A673 (cell line): ENCODE results near the gene PRKG1. TPM values are rescaled to one million over a fixed set of nuclear protein-coding genes. Genes with fewer than 3 reads are reported as not detected.

Experiments used
- BruUV-seq: library from RNA; stranded (reverse); fragments of 400-500 nt; replicated peaks from 2 replicates; lab custom pipeline; 2021; lab: Mats Ljungman, UMichigan
- CTCF ChIA-PET: fragments of 300-600 bp; sonication (Branson Sonifier 250); formaldehyde crosslinking; loops from one replicate; lab custom pipeline; 2022; ENCODE audit warnings: antibody characterized with exemption; lab: Charles Lee
- POLR2A ChIA-PET: fragments of 300-600 bp; sonication (Branson Sonifier 250); formaldehyde crosslinking; loops from one replicate; lab custom pipeline; 2022; ENCODE audit warnings: antibody characterized with exemption; ENCODE audit not compliant: low non-redundant PET; lab: Charles Lee
- DNase-seq: peaks from one replicate; pipeline ENCODE4 v3.0.0-alpha.2; 2015; ENCODE audit warnings: low spot score
- H3K27ac ChIP-seq: fragments of 200-600 bp; sonication (generic); 2 replicates; pipeline ENCODE4 v1.5.1; 2016; ENCODE audit warnings: mixed run types, low read depth, mild to moderate bottlenecking, mixed read lengths, antibody characterized with exemption, low read length; ENCODE audit not compliant: poor library complexity, severe bottlenecking
- H3K27me3 ChIP-seq: fragments of 200-600 bp; sonication (generic); replicated peaks from 2 replicates; pipeline ENCODE4 v1.6.1; 2017; ENCODE audit warnings: mixed run types, low read depth, mild to moderate bottlenecking, mixed read lengths, antibody characterized with exemption, low read length; ENCODE audit not compliant: insufficient read depth, poor library complexity
- H3K36me3 ChIP-seq: fragments of 200-600 bp; sonication (generic); 2 replicates; pipeline ENCODE4 v1.6.1; 2016; ENCODE audit warnings: mixed run types, mild to moderate bottlenecking, mixed read lengths, antibody characterized with exemption, low read length; ENCODE audit not compliant: insufficient read depth, poor library complexity, severe bottlenecking
- H3K4me1 ChIP-seq: fragments of 200-600 bp; sonication (generic); 2 replicates; pipeline ENCODE4 v1.6.1; 2017; ENCODE audit warnings: mixed run types, mild to moderate bottlenecking, mixed read lengths, antibody characterized with exemption, low read length; ENCODE audit not compliant: insufficient read depth, poor library complexity, severe bottlenecking
- H3K4me3 ChIP-seq: fragments of 200-600 bp; sonication (generic); 2 replicates; pipeline ENCODE4 v1.5.1; 2016; ENCODE audit warnings: low read depth, mixed run types, mild to moderate bottlenecking, mixed read lengths, low read length; ENCODE audit not compliant: poor library complexity, severe bottlenecking
- H3K9me3 ChIP-seq: fragments of 200-600 bp; sonication (generic); 2 replicates; pipeline ENCODE4 v1.6.1; 2016; ENCODE audit warnings: mixed run types, low read depth, mild to moderate bottlenecking, mixed read lengths, antibody characterized with exemption, low read length; ENCODE audit not compliant: poor library complexity, severe bottlenecking
- CTCF ChIP-seq: fragments of 300-800, 200-600 bp; sonication (generic); conservative IDR thresholded peaks from 2 replicates; pipeline ENCODE4 v1.5.1; 2017; ENCODE audit warnings: low read depth, mild to moderate bottlenecking, antibody characterized with exemption, low read length, moderate library complexity, mixed read lengths
- EZH2 ChIP-seq: fragments of 200-600 bp; sonication (generic); IDR thresholded peaks from 2 replicates; pipeline ENCODE4 v1.6.1; 2017; ENCODE audit warnings: borderline replicate concordance, low read depth, mild to moderate bottlenecking, mixed read lengths, antibody characterized with exemption, low read length; ENCODE audit not compliant: poor library complexity, severe bottlenecking
- intact Hi-C: fragments of 100-400 bp; cut with micrococcal nuclease; formaldehyde crosslinking; loops from one replicate; pipeline ENCODE4 v1.10.0; 2022; ENCODE audit not compliant: unreplicated experiment
- total RNA-seq: library from RNA; stranded (reverse); gene quantifications from 2 replicates; pipeline ENCODE4 v1.2.3, GENCODE V29; 2021

PRKG1 gene
- total RNA-seq, 1 experiment from 2014 or later = 0.58 TPM

GRCh38 chr10:51321300-51321699 lies 247.0 kb downstream of the PRKG1 start:
- CTCF ChIA-PET = no interaction called here
- BruUV-seq = no TSS peak
- intact Hi-C loops = no loop called here

GRCh38 chr10:51321980-51322379 lies 247.7 kb downstream of the PRKG1 start:
- POLR2A ChIA-PET = no interaction called here
- TF ChIP-seq EZH2 = no peak
- TF ChIP-seq CTCF = no peak

More at GRCh38 chr10:51321300-51321699, 247.0 kb downstream of the PRKG1 start:
- no peak for DNase-seq
- H3K4me1 ChIP-seq = no peaks in the 10 kb centered on the region
- no peaks in the 10 kb centered on the region for H3K27me3 ChIP-seq
- H3K27ac ChIP-seq = no peak overlapping the region
- H3K36me3 ChIP-seq = no peaks in the 10 kb centered on the region
- no peak overlapping the region for H3K4me3 ChIP-seq
- TF ChIP-seq CTCF (no peak), EZH2 (no peak)
- POLR2A ChIA-PET = no interaction called here
- no peaks in the 10 kb centered on the region for H3K9me3 ChIP-seq

GRCh38 chr10:51325649-51326048 lies 251.4 kb downstream of the PRKG1 start:
- TF ChIP-seq EZH2 (no peak), CTCF (no peak)
- Histone ChIP-seq H3K4me1 (no peaks in the 10 kb centered on the region), H3K36me3 (no peaks in the 10 kb centered on the region), H3K27me3 (no peaks in the 10 kb centered on the region), H3K4me3 (no peak overlapping the region), H3K27ac (no peak overlapping the region), H3K9me3 (no peaks in the 10 kb centered on the region)
- POLR2A ChIA-PET = no interaction called here
- DNase-seq = no peak
- intact Hi-C loops = no loop called here
- no TSS peak for BruUV-seq
- CTCF ChIA-PET = no interaction called here

More at GRCh38 chr10:51321980-51322379, 247.7 kb downstream of the PRKG1 start:
- no peaks in the 10 kb centered on the region for H3K4me1 ChIP-seq
- H3K27me3 ChIP-seq = no peaks in the 10 kb centered on the region
- H3K9me3 ChIP-seq = no peaks in the 10 kb centered on the region
- H3K36me3 ChIP-seq = no peaks in the 10 kb centered on the region
- DNase-seq = no peak
- no peak overlapping the region for H3K27ac ChIP-seq
- no TSS peak for BruUV-seq
- intact Hi-C loops = no loop called here
- H3K4me3 ChIP-seq = no peak overlapping the region
- CTCF ChIA-PET = no interaction called here
